Measurements from ENCODE around the gene ECHDC1.

GRCh38 chr6:127338936-127339335 lies 4.5 kb downstream of the ECHDC1 start:
- TF ChIP-seq, protein P1, sequence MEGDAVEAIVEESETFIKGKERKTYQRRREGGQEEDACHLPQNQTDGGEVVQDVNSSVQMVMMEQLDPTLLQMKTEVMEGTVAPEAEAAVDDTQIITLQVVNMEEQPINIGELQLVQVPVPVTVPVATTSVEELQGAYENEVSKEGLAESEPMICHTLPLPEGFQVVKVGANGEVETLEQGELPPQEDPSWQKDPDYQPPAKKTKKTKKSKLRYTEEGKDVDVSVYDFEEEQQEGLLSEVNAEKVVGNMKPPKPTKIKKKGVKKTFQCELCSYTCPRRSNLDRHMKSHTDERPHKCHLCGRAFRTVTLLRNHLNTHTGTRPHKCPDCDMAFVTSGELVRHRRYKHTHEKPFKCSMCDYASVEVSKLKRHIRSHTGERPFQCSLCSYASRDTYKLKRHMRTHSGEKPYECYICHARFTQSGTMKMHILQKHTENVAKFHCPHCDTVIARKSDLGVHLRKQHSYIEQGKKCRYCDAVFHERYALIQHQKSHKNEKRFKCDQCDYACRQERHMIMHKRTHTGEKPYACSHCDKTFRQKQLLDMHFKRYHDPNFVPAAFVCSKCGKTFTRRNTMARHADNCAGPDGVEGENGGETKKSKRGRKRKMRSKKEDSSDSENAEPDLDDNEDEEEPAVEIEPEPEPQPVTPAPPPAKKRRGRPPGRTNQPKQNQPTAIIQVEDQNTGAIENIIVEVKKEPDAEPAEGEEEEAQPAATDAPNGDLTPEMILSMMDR (IDR thresholded peaks at IDR 0.05): no peak
- no peak for TF ChIP-seq ZFX (IDR thresholded peaks at IDR 0.05; ENCODE audit: borderline replicate concordance)

All from 22Rv1 (cell line).